GM23338 (cell line): Measurements from ENCODE around the gene GART. TPM values are rescaled to one million over a fixed set of nuclear protein-coding genes. Genes with fewer than 3 reads are reported as not detected.

Source experiments
- ATAC-seq: fragments of 200-7000 bp; cut with Tn5 transposase; 3 replicates; pipeline ENCODE4 v1.9.1; 2020
- DNase-seq: peaks from one replicate; pipeline ENCODE4 v3.0.0-alpha.2; 2015; ENCODE audit warnings: low spot score
- H2AFZ ChIP-seq: fragments of 200-600 bp; sonication (generic); 2 replicates; pipeline ENCODE4 v1.8.0; 2016; ENCODE audit warnings: antibody characterized with exemption, mild to moderate bottlenecking, moderate library complexity
- H3F3A ChIP-seq: fragments of 200-600 bp; sonication (generic); replicated peaks from 2 replicates; pipeline ENCODE4 v1.8.0; 2017; ENCODE audit warnings: antibody characterized with exemption, mixed run types, low read depth
- H3K27ac ChIP-seq: fragments of 200-600 bp; sonication (generic); 2 replicates; pipeline ENCODE4 v1.6.1; 2016; ENCODE audit warnings: low read depth
- H3K27me3 ChIP-seq: fragments of 200-600 bp; sonication (generic); 2 replicates; pipeline ENCODE4 v1.8.0; 2016; ENCODE audit warnings: mild to moderate bottlenecking, mixed run types, moderate library complexity; ENCODE audit not compliant: insufficient read depth
- H3K36me3 ChIP-seq: fragments of 200-600 bp; sonication (generic); 2 replicates; pipeline ENCODE4 v1.8.0; 2016; ENCODE audit warnings: mild to moderate bottlenecking; ENCODE audit not compliant: insufficient read depth
- H3K4me1 ChIP-seq: fragments of 200-600 bp; sonication (generic); 2 replicates; pipeline ENCODE4 v1.8.0; 2016; ENCODE audit warnings: mild to moderate bottlenecking, moderate library complexity; ENCODE audit not compliant: insufficient read depth
- H3K4me2 ChIP-seq: fragments of 200-600 bp; sonication (generic); 2 replicates; pipeline ENCODE4 v1.7.1; 2017; ENCODE audit warnings: mixed run types
- H3K4me3 ChIP-seq: fragments of 200-600 bp; sonication (generic); 2 replicates; pipeline ENCODE4 v1.6.1; 2016; ENCODE audit warnings: mixed run types
- H3K79me2 ChIP-seq: fragments of 200-600 bp; sonication (generic); replicated peaks from 2 replicates; pipeline ENCODE4 v1.8.0; 2017; ENCODE audit warnings: mild to moderate bottlenecking; ENCODE audit not compliant: insufficient read depth
- H3K9me2 ChIP-seq: fragments of 200-600 bp; sonication (generic); 2 replicates; pipeline ENCODE4 v1.8.0; 2017; ENCODE audit not compliant: insufficient read depth
- H4K20me1 ChIP-seq: fragments of 200-600 bp; sonication (generic); replicated peaks from 2 replicates; pipeline ENCODE4 v1.8.0; 2017; ENCODE audit warnings: mild to moderate bottlenecking; ENCODE audit not compliant: insufficient read depth
- H3K27ac Mint-ChIP-seq: 2 replicates; pipeline ENCODE4 v1.8.0; 2020; ENCODE audit warnings: inconsistent platforms, mild to moderate bottlenecking, moderate library complexity, mixed read lengths
- H3K27me3 Mint-ChIP-seq: 3 replicates; pipeline ENCODE4 v1.8.0; 2022; ENCODE audit warnings: low read depth, mild to moderate bottlenecking, moderate library complexity, mixed read lengths, inconsistent platforms; ENCODE audit not compliant: insufficient read depth, poor library complexity
- H3K36me3 Mint-ChIP-seq: 3 replicates; pipeline ENCODE4 v1.8.0; 2021; ENCODE audit warnings: low read depth, mild to moderate bottlenecking, inconsistent platforms, moderate library complexity, mixed read lengths
- H3K4me1 Mint-ChIP-seq: 3 replicates; pipeline ENCODE4 v1.8.0; 2020; ENCODE audit warnings: mild to moderate bottlenecking, inconsistent platforms, mixed read lengths
- H3K4me3 Mint-ChIP-seq: 3 replicates; pipeline ENCODE4 v1.8.0; 2021; ENCODE audit warnings: moderate library complexity, mild to moderate bottlenecking, inconsistent platforms, mixed read lengths
- H3K9me3 Mint-ChIP-seq: 3 replicates; pipeline ENCODE4 v1.8.0; 2020; ENCODE audit warnings: moderate library complexity, mild to moderate bottlenecking, inconsistent platforms, mixed read lengths
- CREB1 ChIP-seq: fragments of 250-450 bp; sonication (Bioruptor Pico); IDR thresholded peaks from 2 replicates; pipeline ENCODE4 v1.5.0; 2020; ENCODE audit warnings: low read depth, mild to moderate bottlenecking, moderate library complexity
- CTCF ChIP-seq, 2 experiments: fragments of 200-600 bp in 1 of 2; sonication (generic) in 1 of 2; conservative IDR thresholded peaks; 2 replicates each; pipeline versions ENCODE4 v1.5.1 to v1.6.1; 2016 to 2017; ENCODE audit warnings: antibody characterized with exemption in 2 of 2, low read depth in 2 of 2, mild to moderate bottlenecking in 2 of 2, moderate library complexity in 1 of 2
- EZH2 ChIP-seq: fragments of 200-600 bp; sonication (generic); IDR thresholded peaks from one replicate; pipeline ENCODE4 v1.8.0; 2017; ENCODE audit warnings: antibody characterized with exemption, mild to moderate bottlenecking, low read depth; ENCODE audit not compliant: unreplicated experiment
- EZH2phosphoT487 ChIP-seq: fragments of 200-600 bp; sonication (generic); IDR thresholded peaks from one replicate; pipeline ENCODE4 v1.8.1; 2018; ENCODE audit warnings: antibody characterized with exemption; ENCODE audit not compliant: unreplicated experiment
- JUNB ChIP-seq: IDR thresholded peaks from one replicate; pipeline ENCODE4 v1.6.1; 2016; ENCODE audit warnings: antibody characterized with exemption; ENCODE audit not compliant: unreplicated experiment
- NANOG ChIP-seq: IDR thresholded peaks from 2 replicates; pipeline ENCODE4 v1.6.1; 2016; ENCODE audit warnings: antibody characterized with exemption, borderline replicate concordance
- POLR2AphosphoS5 ChIP-seq: IDR thresholded peaks from 2 replicates; pipeline ENCODE4 v1.6.1; 2016; ENCODE audit warnings: antibody characterized with exemption, low read depth
- REST ChIP-seq: IDR thresholded peaks from one replicate; pipeline ENCODE4 v1.6.1; 2018; ENCODE audit warnings: antibody characterized with exemption; ENCODE audit not compliant: unreplicated experiment
- STAT1 ChIP-seq: IDR thresholded peaks from one replicate; pipeline ENCODE4 v1.6.1; 2016; ENCODE audit warnings: antibody characterized with exemption; ENCODE audit not compliant: unreplicated experiment
- ZNF114 ChIP-seq: fragments of 250-450 bp; sonication (Bioruptor Pico); IDR thresholded peaks from 2 replicates; pipeline ENCODE4 v1.5.0; 2020; ENCODE audit warnings: mild to moderate bottlenecking, moderate library complexity
- ZNF331 ChIP-seq: fragments of 250-450 bp; sonication (Bioruptor Pico); IDR thresholded peaks from 2 replicates; pipeline ENCODE4 v1.5.0; 2020; ENCODE audit warnings: low read depth, mild to moderate bottlenecking, moderate library complexity
- ZNF462 ChIP-seq: fragments of 250-450 bp; sonication (Bioruptor Pico); IDR thresholded peaks from 2 replicates; pipeline ENCODE4 v1.5.0; 2020; ENCODE audit warnings: mild to moderate bottlenecking, moderate library complexity
- polyA plus RNA-seq: library from polyadenylated mRNA; unstranded; fragments of >200 nt; fragmentation: Nextera tagmentation; extraction: Ambion mirVana; gene quantifications from 2 replicates; pipeline ENCODE4 v1.2.1, GENCODE V29; 2016
- total RNA-seq: library from RNA; depleted of rRNA; stranded (reverse); fragments of >200 nt; shearing (Covaris generic); gene quantifications from 2 replicates; pipeline ENCODE4 v1.2.3, GENCODE V29; 2014
- TF ChIP-seq, protein P1 (sequence below): IDR thresholded peaks from 2 replicates; pipeline ENCODE4 v1.6.1; 2016; ENCODE audit warnings: antibody characterized with exemption

Gene GART
- total and polyA plus RNA-seq, 2 experiments from 2014 or later = 87.6 to 224 TPM

- Histone ChIP-seq H3K4me3 (no peak overlapping the region), H3K27ac (no peak overlapping the region), H2AFZ (no peak overlapping the region), H3K36me3 (no peaks in the 10 kb centered on the region), H3K27me3 (no peaks in the 10 kb centered on the region), H3K4me2 (no peak overlapping the region), H4K20me1 (no peaks in the 10 kb centered on the region), H3K79me2 (peaks cover 5% of the 10 kb centered on the region; the same call in 1 of the 2 replicates), H3K4me1 (peaks cover 5% of the 10 kb centered on the region), H3K9me2 (no peaks in the 10 kb centered on the region), H3F3A (0 out of 2 replicates have a peak, but pooled peaks cover 4% of the 10 kb centered on the region)
- DNase-seq (no peak), ATAC-seq (no peak)
- no peak overlapping the region for H3K27ac Mint-ChIP-seq
- no peak overlapping the region for H3K4me3 Mint-ChIP-seq
- H3K36me3 Mint-ChIP-seq = peaks cover 10% of the 10 kb centered on the region; the same call in 1 of the 3 replicates
- H3K9me3 Mint-ChIP-seq = no peaks in the 10 kb centered on the region
- peaks cover 5% of the 10 kb centered on the region for H3K27me3 Mint-ChIP-seq
- H3K4me1 Mint-ChIP-seq = peaks cover 4% of the 10 kb centered on the region; the same call in 1 of the 3 replicates
- TF ChIP-seq ZNF331 (CRISPR knock-in tag) (no peak), NANOG (no peak), REST (no peak), JUNB (no peak), ZNF462 (CRISPR knock-in tag) (no peak), STAT1 (no peak), CTCF (conservative IDR thresholded peaks at IDR 0.05; ENCODE audit: low read depth in 2 of 2) (no peak), EZH2 (no peak), CREB1 (CRISPR knock-in tag) (no peak), EZH2phosphoT487 (no peak), POLR2AphosphoS5 (no peak), ZNF114 (no peak)
- TF ChIP-seq, protein P1, sequence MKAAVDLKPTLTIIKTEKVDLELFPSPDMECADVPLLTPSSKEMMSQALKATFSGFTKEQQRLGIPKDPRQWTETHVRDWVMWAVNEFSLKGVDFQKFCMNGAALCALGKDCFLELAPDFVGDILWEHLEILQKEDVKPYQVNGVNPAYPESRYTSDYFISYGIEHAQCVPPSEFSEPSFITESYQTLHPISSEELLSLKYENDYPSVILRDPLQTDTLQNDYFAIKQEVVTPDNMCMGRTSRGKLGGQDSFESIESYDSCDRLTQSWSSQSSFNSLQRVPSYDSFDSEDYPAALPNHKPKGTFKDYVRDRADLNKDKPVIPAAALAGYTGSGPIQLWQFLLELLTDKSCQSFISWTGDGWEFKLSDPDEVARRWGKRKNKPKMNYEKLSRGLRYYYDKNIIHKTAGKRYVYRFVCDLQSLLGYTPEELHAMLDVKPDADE = no peak
These were observed 53.9 kb downstream of the GART start for GRCh38 chr21:33487996-33488395.
